OCI-LY1 (cell line): ENCODE measurements around the gene TRMT1L.

ENCODE experiments used
- H2AFZ ChIP-seq: fragments of 200-600 bp; sonication (generic), shearing (Covaris generic); 2 replicates; pipeline ENCODE4 v1.6.0; 2014; ENCODE audit warnings: antibody characterized with exemption, mild to moderate bottlenecking, low read length
- H3F3A ChIP-seq: fragments of 200-600 bp; sonication (generic), shearing (Covaris generic); 2 replicates; pipeline ENCODE4 v1.6.0; 2014; ENCODE audit warnings: mild to moderate bottlenecking, antibody characterized with exemption, low read length, moderate library complexity; ENCODE audit not compliant: insufficient read depth
- H3K27ac ChIP-seq: fragments of 200-600 bp; sonication (generic); 2 replicates; pipeline ENCODE4 v1.5.1; 2014; ENCODE audit warnings: low read length, mixed run types, mild to moderate bottlenecking, low read depth; ENCODE audit not compliant: poor library complexity, severe bottlenecking
- H3K27me3 ChIP-seq: fragments of 200-600 bp; sonication (generic); 2 replicates; pipeline ENCODE4 v1.6.0; 2014; ENCODE audit warnings: antibody characterized with exemption, mild to moderate bottlenecking, low read length, moderate library complexity; ENCODE audit not compliant: insufficient read depth
- H3K36me3 ChIP-seq: fragments of 200-600 bp; sonication (generic); 2 replicates; pipeline ENCODE4 v1.6.1; 2014; ENCODE audit warnings: mild to moderate bottlenecking, antibody characterized with exemption, low read length, moderate library complexity, mixed read lengths; ENCODE audit not compliant: insufficient read depth
- H3K4me1 ChIP-seq: fragments of 200-600 bp; sonication (generic); 2 replicates; pipeline ENCODE4 v1.5.1; 2014; ENCODE audit warnings: mild to moderate bottlenecking, low read length, moderate library complexity; ENCODE audit not compliant: insufficient read depth, severe bottlenecking
- H3K4me2 ChIP-seq: fragments of 200-600 bp; sonication (generic), shearing (Covaris generic); 2 replicates; pipeline ENCODE4 v1.6.1; 2014; ENCODE audit warnings: low read length
- H3K4me3 ChIP-seq: fragments of 200-600 bp; sonication (generic); 2 replicates; pipeline ENCODE4 v1.5.1; 2014; ENCODE audit warnings: low read length, low read depth, mild to moderate bottlenecking, mixed read lengths; ENCODE audit not compliant: poor library complexity, severe bottlenecking
- H3K79me2 ChIP-seq: fragments of 200-600 bp; shearing (Covaris generic); 2 replicates; pipeline ENCODE4 v1.6.1; 2016; ENCODE audit warnings: mixed run types, low read length, mixed read lengths; ENCODE audit not compliant: insufficient read depth
- H3K9ac ChIP-seq: fragments of 200-600 bp; sonication (generic), shearing (Covaris generic); 2 replicates; pipeline ENCODE4 v1.6.1; 2014; ENCODE audit warnings: mild to moderate bottlenecking, low read length, mixed read lengths
- H3K9me2 ChIP-seq: fragments of 200-600 bp; sonication (generic), shearing (Covaris generic); 2 replicates; pipeline ENCODE4 v1.6.1; 2014; ENCODE audit warnings: low read depth, mild to moderate bottlenecking, low read length, mixed read lengths
- H3K9me3 ChIP-seq: fragments of 200-600 bp; shearing (Covaris generic); 2 replicates; pipeline ENCODE4 v1.6.1; 2014; ENCODE audit warnings: low read length, mixed read lengths
- H4K20me1 ChIP-seq: fragments of 200-600 bp; sonication (generic), shearing (Covaris generic); 2 replicates; pipeline ENCODE4 v1.6.0; 2016; ENCODE audit warnings: mild to moderate bottlenecking, low read length; ENCODE audit not compliant: insufficient read depth
- CTCF ChIP-seq: fragments of 200-600 bp; sonication (generic), shearing (Covaris generic); IDR thresholded peaks from 2 replicates; pipeline ENCODE4 v1.5.1; 2017; ENCODE audit warnings: mild to moderate bottlenecking, antibody characterized with exemption, low read length, moderate library complexity, mixed read lengths
- EZH2 ChIP-seq: fragments of 200-600 bp; sonication (generic), shearing (Covaris generic); IDR thresholded peaks from 2 replicates; pipeline ENCODE4 v1.8.0; 2017; ENCODE audit warnings: borderline replicate concordance, mixed run types, mild to moderate bottlenecking, antibody characterized with exemption, low read length, moderate library complexity, mixed read lengths

Gene TRMT1L

DNA sequence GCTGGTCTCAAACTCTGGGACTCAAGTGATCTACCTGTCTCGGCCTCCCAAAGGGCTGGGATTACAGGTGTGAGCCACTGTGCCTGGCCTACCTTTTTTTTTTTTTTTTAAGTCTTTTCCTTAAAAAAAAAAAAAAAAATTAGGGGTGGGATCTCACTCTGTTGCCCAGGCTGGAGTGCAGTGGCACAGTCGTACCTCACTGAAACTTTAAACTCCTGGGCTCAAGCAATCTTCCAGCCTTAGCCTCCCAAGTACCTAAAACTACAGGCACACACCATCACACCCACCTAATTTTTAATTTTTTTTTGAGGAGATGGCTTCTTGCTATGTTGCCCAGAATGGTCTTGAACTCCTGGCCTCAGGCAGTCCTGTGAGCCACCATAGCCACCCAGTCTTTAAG lies 72.9 kb downstream of the TRMT1L start:
- no peak overlapping the region for H3K9ac ChIP-seq
- H3K27ac ChIP-seq = no peak overlapping the region
- H3K4me1 ChIP-seq = no peaks in the 10 kb centered on the region
- H3K9me2 ChIP-seq = no peaks in the 10 kb centered on the region
- no peak overlapping the region for H3K4me3 ChIP-seq
- no peaks in the 10 kb centered on the region for H4K20me1 ChIP-seq
- H3F3A ChIP-seq = no peaks in the 10 kb centered on the region
- no peaks in the 10 kb centered on the region for H3K9me3 ChIP-seq
- H3K4me2 ChIP-seq = no peak overlapping the region
- no peak overlapping the region for H2AFZ ChIP-seq
- no peak for TF ChIP-seq EZH2
- TF ChIP-seq CTCF = no peak
- H3K36me3 ChIP-seq = peaks cover 7% of the 10 kb centered on the region
- H3K79me2 ChIP-seq = peaks cover 37% of the 10 kb centered on the region; the same call in 1 of the 2 replicates
- H3K27me3 ChIP-seq = no peaks in the 10 kb centered on the region

DNA sequence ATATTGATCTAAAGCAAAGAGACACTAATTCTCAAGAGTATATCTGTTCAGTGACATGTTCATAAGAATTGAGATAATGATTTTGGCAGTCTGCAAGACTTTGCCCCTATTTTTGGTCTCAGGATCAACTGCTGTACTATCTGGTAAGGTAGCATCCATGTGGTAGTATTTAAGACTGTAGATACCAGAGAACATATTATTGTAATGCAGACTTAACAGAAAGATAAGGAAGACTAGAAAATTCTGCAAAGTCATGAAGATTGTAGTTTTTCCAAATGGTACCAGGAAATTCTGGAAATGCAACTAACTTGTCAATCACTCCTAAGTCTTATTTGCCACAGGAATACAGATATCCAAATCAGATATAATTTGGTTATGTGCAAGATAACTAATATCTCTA lies 76.3 kb downstream of the TRMT1L start:
- Histone ChIP-seq H3K4me2 (no peak overlapping the region), H3K36me3 (no peaks in the 10 kb centered on the region), H3K4me1 (no peaks in the 10 kb centered on the region), H3K4me3 (no peak overlapping the region), H2AFZ (no peak overlapping the region), H3K27ac (no peak overlapping the region), H4K20me1 (no peaks in the 10 kb centered on the region), H3K9ac (no peak overlapping the region), H3K9me3 (no peaks in the 10 kb centered on the region), H3F3A (no peaks in the 10 kb centered on the region), H3K27me3 (no peaks in the 10 kb centered on the region), H3K79me2 (peaks cover 25% of the 10 kb centered on the region), H3K9me2 (no peaks in the 10 kb centered on the region)
- TF ChIP-seq CTCF (no peak), EZH2 (no peak)

- Histone ChIP-seq H3K36me3 (no peaks in the 10 kb centered on the region), H3K9me2 (no peaks in the 10 kb centered on the region), H3K27me3 (no peaks in the 10 kb centered on the region), H3K9me3 (0 out of 2 replicates have a peak, but pooled peaks cover 3% of the 10 kb centered on the region), H3K79me2 (peaks cover 20% of the 10 kb centered on the region), H3K4me3 (no peak overlapping the region), H3K27ac (no peak overlapping the region), H3K9ac (no peak overlapping the region), H4K20me1 (no peaks in the 10 kb centered on the region), H3F3A (no peaks in the 10 kb centered on the region), H3K4me2 (no peak overlapping the region), H2AFZ (no peak overlapping the region), H3K4me1 (no peaks in the 10 kb centered on the region)
- no peak for TF ChIP-seq CTCF
- no peak for TF ChIP-seq EZH2
These were observed 79.4 kb downstream of the TRMT1L start for GRCh38 chr1:185077374-185077773.
